Neuron (in vitro differentiated cells): ENCODE results near the gene ZNF568.

ENCODE experiments used
- H2AFZ ChIP-seq: one replicate; pipeline ENCODE4 v1.6.1; 2013; ENCODE audit warnings: low read depth, mild to moderate bottlenecking, inconsistent platforms, low read length, moderate library complexity
- H3K27me3 ChIP-seq: one replicate; pipeline ENCODE4 v1.6.1; 2013; ENCODE audit warnings: low read length; ENCODE audit not compliant: insufficient read depth
- H3K36me3 ChIP-seq: one replicate; pipeline ENCODE4 v1.6.1; 2013; ENCODE audit warnings: low read length; ENCODE audit not compliant: insufficient read depth
- H3K4me1 ChIP-seq: one replicate; pipeline ENCODE4 v1.6.1; 2013; ENCODE audit warnings: low read length; ENCODE audit not compliant: insufficient read depth
- H3K4me3 ChIP-seq: 2 replicates; pipeline ENCODE4 v1.5.1; 2013; ENCODE audit warnings: mild to moderate bottlenecking, low read length, moderate library complexity
- H3K9me3 ChIP-seq: one replicate; pipeline ENCODE4 v1.6.1; 2013; ENCODE audit warnings: low read length

ZNF568 gene

GRCh38 chr19:37045140-37045539, 129.0 kb downstream of the ZNF568 start:
- no peaks in the 10 kb centered on the region for H3K9me3 ChIP-seq
- no peak overlapping the region for H2AFZ ChIP-seq
- no peaks in the 10 kb centered on the region for H3K4me1 ChIP-seq
- no peak overlapping the region for H3K4me3 ChIP-seq
- no peaks in the 10 kb centered on the region for H3K36me3 ChIP-seq
- H3K27me3 ChIP-seq = no peaks in the 10 kb centered on the region
